Neural progenitor cell (in vitro differentiated cells): Measurements from ENCODE around the gene BRI3BP.

ENCODE experiments used
- EZH2 ChIP-seq: fragments of 200-600 bp; sonication (generic); IDR thresholded peaks from 2 replicates; pipeline ENCODE4 v1.6.1; 2017; ENCODE audit warnings: antibody characterized with exemption, mild to moderate bottlenecking, moderate library complexity
- EZH2phosphoT487 ChIP-seq: fragments of 200-600 bp; sonication (generic); IDR thresholded peaks from 2 replicates; pipeline ENCODE4 v1.6.1; 2017; ENCODE audit warnings: antibody characterized with exemption
- TF ChIP-seq, protein P1 (sequence below): fragments of 200-600 bp; sonication (generic); IDR thresholded peaks from 2 replicates; pipeline ENCODE4 v1.5.1; 2017; ENCODE audit warnings: antibody characterized with exemption, mild to moderate bottlenecking

DNA sequence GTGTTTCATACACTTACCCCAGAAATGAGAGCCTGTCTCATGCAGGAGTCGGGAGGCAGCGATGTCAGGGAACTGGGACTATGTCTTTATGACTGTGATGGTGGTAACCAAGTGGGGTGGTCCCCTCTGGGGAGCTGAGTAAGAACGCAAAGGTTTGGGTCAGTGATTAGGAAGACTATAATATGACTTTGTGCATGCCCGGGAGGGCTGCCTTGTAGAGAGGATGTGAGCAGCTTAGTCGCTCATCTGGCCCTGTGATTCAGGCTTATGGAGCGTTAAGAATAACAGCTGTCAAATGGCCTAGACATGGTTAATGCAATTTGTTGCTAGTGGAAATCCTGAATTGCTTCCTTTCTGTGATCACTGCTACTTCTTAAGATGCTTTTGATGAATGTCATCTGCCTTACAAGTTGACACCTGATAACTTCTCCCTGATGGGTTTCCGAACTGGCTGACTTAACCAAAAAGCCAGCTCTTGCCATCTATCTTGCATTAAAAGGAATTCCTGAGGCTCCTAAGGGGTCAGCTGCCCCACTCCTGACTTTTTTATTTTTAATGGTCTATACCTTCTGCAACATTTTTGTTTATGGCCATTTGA, 36.4 kb downstream of the BRI3BP start:
- no peak for TF ChIP-seq EZH2
- TF ChIP-seq, protein P1, sequence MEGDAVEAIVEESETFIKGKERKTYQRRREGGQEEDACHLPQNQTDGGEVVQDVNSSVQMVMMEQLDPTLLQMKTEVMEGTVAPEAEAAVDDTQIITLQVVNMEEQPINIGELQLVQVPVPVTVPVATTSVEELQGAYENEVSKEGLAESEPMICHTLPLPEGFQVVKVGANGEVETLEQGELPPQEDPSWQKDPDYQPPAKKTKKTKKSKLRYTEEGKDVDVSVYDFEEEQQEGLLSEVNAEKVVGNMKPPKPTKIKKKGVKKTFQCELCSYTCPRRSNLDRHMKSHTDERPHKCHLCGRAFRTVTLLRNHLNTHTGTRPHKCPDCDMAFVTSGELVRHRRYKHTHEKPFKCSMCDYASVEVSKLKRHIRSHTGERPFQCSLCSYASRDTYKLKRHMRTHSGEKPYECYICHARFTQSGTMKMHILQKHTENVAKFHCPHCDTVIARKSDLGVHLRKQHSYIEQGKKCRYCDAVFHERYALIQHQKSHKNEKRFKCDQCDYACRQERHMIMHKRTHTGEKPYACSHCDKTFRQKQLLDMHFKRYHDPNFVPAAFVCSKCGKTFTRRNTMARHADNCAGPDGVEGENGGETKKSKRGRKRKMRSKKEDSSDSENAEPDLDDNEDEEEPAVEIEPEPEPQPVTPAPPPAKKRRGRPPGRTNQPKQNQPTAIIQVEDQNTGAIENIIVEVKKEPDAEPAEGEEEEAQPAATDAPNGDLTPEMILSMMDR, result no peak
- TF ChIP-seq EZH2phosphoT487, result no peak
